ENCODE results near the gene GABRD.

DNA sequence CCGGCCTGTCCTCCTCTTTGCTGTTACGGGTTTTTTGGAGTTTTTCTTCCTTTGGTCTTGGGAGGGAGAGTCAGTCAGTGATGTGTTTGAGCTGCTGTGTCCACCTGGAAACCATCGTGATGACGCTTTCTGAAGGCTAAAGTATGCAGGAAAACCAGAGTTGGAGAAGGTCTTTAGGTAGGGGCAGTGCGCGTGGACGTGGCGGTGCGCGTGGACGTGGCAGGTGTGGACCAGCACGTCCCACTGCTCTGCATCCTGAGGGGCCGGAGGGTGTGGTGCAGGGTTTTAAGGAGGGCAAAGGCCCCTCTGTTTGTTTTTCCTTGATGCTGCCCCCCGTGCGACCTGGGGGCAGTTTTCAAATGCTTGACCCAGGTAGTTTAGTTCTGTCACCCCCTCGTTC lies 61.0 kb downstream of the GABRD start:
- no peak for TF ChIP-seq POLR2A (IDR thresholded peaks at IDR 0.05; ENCODE audit: low read length)
- no peak for TF ChIP-seq GATA1 (IDR thresholded peaks at IDR 0.05; ENCODE audit: low read depth, low read length)

Measured in erythroblast (primary cell).